Stimulated activated CD8-positive, alpha-beta memory T cell treated with anti-CD3 and anti-CD28 coated beads, Interleukin-15, amount 100 ng/mL, for 48 hours (primary cell): Measurements from ENCODE around the gene POGLUT2.
A peak's percentile ranks its signal among the peaks of the same experiment; 100 is the strongest.

Source experiments
- DNase-seq, 2 donors: peaks; one replicate each; pipeline ENCODE4 v3.0.0-alpha.2; 2020; ENCODE audit warnings: low read depth in 2 of 2

The POGLUT2 gene

DNA sequence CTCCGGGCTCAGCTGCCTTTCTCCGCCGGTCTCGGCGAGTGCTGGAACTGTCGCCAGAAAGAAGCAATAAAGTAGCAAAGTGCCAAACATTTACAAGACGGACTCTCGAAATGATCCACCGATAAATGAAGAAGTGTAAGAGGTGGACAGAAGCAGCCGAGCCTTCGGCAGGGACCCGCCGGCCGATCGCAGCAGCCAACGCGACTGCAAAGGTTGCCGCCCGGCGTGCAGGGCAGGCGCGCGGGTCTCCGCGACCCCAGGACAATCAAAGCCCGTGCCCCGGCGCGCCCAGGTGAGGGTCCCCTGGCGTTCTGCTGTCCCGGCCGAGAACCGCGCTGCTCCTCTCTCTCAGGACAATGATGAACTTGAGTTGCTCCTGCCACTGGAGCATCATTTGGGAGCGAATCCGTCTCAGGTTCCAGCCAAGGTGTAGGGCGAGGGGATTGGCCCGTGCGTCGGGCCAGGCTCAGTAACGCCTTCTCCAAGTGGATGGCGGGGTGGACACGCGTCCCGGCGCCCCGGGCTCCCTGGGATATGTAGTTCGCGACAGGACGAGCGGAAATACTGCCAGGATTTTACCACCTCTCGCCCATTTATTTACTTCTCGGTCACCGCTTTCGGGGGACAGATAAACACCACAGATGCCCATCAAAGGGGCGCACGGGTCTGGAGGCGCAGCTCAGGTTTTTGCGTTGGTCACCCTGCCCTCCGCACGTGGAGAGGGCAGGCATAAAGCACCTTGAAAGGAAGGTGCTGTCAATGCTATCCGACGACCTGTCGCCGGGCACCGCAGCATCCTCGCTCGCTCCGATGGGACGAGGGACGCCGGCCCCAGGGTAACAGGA is at the start of gene POGLUT2, which contains the start of gene BIVM:
Gene POGLUT2 (minus strand): TSS at position 396 of the 845 bp plus-strand sequence. CDS start 306 bp downstream, at position 90.
Gene BIVM (plus strand): TSS at position 539 of the 845 bp plus-strand sequence. CDS start 8,149 bp downstream, outside the sequence.
- peak; percentile 80 to 81 for DNase-seq

DNA sequence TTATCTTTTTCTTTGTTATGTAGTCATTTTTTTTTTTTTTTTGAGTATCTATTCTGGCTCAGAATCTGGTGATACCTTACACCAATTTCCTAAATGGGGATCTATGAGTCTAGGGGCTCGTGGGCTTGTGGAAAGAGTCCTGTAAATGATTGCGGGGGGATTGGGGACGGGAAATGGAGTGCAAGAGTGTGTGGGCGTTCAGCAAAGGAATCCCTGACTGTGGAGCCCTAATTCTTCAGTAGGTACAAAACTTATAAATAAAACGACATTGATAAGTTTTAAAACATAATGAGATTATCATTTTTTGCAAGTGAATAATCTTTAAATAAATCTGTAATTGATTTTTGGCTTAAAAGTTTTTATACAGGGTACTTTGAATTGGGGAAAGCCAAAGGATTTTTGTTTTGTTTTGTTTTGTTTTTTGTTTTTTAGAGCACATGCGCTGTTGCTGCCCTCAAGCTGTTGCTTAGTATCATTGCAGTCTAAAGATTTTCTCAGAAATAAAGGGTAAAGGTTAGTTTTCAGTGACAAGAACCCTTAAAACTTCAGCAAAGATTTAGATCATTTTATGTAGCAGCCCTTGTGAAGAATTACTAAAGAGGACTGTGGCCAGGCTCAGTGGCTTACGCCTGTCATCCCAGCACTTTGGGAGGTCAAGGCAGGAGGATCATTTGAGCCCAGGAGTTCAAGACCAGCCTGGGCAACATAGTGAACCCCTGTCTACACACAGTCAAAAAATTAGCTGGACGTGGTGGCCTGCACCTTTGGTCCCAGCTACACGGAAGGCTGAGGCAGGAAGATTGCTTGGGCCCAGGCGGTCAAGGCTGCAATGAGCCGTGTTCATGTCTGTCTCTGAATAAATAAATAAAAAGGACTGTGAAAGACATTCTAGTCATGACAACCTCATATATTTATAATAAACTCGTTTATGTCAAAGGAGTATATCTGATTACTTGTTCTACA is 48.8 kb upstream of the POGLUT2 start:
- no peak for DNase-seq

DNA sequence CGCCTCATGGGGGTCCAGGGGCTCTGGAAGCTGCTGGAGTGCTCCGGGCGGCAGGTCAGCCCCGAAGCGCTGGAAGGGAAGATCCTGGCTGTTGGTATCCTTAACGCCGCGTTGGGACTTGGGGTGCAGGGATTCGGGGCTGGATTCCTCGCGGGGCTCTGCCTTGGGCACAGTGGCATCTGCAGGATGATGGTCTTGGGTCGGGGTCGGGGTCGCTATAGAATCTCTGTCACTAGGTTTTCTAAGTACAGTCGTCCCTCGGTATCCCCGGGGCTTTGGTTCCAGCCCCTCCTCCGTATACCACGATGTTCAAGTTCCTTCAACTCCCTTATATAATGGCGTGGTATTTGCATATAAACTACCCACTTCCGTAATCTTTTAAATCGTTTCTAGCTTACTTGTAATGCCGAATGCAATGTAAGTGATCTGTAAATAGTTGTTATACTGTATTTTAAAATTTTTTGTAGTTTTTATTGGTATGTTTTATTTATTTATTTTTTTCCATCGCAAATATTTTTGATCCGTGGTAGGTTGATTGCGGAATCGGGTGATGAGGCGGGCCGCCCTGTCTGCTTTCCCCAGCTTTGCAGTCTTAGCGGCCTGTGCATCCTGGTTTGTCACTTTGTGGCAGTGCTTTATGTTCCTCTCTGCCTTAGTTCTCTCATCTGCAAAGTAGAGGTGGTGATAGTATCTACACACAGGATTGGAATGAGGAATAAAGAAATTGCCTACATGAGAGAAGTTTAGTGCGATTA is 47.7 kb upstream of the POGLUT2 start:
- DNase-seq, result peak in 1 of 2 donors; percentile 27

DNA sequence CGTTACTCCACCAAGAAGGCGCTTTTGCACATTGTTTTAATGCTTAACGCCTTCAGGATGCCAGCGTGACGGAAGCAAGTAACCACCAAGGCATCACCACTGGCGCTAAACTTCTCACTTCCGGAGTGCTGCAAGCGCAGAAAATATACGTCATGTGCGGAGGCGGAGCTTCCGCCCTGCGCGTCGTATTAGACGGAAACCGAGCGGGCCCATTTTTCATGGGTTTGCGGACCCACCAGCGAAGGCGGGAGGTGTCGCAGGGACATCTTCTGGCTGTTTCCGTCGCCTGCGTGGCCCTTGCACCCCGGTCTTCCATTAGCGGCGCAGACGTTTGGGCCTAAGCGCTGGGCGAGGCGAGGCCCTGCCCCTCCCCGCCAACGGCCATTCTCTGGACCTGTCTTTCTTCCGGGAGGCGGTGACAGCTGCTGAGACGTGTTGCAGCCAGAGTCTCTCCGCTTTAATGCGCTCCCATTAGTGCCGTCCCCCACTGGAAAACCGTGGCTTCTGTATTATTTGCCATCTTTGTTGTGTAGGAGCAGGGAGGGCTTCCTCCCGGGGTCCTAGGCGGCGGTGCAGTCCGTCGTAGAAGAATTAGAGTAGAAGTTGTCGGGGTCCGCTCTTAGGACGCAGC is 47.0 kb upstream of the POGLUT2 start, which contains the start of gene ERCC5:
Gene ERCC5 (plus strand): TSS at position 403 of the 631 bp plus-strand sequence. CDS start 235 bp downstream, outside the sequence.
- DNase-seq, result peak; percentile 90 to 92

DNA sequence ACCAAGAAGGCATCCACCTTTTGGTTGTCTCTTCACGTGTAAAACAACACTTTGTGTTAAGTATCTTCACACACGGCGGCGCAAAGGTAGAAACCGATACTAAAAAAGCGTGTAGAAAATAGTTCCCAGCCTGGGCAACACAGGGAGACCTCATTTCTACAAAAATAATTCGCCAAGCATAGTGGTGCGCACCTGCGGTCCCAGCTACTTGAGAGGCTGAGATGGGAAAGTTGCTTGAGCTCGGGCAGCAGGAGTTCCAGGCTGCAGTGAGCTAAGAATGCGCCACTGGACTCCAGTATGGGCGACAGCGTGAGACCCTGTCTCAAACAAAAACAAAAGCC is 46.5 kb upstream of the POGLUT2 start:
- DNase-seq, result no peak

DNA sequence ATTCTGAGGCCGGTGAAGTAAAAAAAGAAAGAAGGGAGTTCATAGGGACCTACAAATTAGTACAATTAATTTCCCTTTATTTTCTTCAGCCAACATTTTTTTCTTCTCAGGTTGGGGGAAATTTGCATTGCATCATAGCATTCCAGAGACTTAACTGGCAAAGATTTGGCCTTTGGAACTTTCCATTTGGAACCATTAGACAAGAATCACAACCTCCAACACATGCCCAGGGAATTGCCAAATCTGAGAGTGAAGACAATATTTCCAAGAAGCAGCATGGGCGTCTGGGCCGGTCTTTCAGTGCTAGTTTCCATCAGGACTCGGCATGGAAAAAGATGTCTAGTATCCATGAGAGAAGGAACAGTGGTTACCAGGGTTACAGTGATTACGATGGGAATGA is 40.7 kb upstream of the POGLUT2 start:
- no peak for DNase-seq

DNA sequence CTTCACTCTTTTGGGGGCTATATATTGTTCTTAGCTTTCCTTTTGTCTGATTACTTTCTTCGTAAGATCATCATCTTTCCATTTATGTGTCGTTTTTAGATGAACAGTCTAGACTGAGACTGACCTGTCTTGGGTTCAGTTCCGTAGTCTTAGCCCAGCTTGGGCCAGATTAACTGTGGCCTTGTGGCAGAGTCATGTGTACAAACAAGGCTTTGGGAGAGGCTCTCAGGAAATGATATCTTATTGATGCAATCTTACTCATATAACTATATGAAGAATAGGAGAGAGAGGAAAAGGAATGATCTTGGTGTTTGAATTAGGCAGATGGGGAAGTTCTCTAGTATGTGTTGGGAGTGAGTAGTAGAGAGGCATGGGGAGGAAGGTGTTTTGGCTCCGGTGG is 40.2 kb upstream of the POGLUT2 start:
- no peak for DNase-seq

DNA sequence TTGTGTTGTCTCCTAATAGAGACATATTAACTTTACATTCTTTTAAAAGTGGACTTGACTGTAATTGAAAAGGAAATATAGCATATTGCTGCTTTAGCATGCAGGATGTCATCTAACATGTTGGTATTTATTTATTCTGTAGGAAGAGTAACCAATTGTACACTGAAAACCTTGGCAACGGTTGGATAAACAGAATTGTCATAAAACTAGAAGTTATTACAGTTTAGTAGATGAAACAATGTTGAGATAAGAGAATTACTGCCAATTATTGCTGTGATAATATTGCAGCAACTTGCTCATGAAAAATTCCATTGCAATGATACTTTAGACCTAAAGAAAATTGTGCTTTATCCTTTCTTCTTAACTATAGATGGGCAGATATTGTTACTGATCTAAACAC is 39.5 kb upstream of the POGLUT2 start:
- DNase-seq, result no peak

DNA sequence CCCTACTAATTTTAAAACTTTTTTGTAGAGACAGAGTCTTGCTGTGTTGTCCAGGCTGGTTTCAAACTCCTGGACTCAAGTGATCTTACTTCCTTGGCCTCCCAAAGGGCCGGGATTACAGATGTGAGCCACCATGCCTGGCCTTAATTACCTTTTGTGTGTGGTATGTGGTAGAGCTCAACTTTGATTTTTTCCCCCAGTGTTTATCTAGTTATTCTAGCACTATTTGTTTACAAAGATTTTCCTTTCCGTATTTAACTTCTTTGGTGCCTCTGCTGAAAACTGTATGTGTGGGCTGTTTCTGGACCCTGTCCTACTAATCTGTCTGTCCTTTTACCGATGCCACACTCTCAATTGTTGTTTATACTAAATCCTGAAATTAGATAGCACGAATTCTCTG is 37.7 kb upstream of the POGLUT2 start:
- DNase-seq, result no peak

DNA sequence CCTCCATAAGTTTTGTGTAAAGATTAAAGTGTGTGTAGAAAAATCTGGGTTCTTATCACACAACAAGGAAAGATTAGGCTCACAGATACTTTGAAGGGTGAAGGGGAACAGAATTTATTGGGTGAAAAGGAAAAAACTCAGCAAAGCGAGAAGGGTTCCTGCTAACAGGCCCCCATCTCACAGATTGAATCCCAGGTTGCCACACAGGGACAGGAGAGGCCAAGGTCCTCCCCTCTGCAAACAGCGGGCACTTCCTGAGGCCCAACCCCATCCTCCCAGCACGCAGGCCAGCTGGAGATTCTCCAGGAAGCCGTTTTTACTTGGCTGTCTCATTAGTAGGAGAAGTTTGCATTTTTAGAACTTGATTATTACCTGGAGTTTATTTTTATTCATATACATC is 31.9 kb upstream of the POGLUT2 start:
- DNase-seq, result no peak

DNA sequence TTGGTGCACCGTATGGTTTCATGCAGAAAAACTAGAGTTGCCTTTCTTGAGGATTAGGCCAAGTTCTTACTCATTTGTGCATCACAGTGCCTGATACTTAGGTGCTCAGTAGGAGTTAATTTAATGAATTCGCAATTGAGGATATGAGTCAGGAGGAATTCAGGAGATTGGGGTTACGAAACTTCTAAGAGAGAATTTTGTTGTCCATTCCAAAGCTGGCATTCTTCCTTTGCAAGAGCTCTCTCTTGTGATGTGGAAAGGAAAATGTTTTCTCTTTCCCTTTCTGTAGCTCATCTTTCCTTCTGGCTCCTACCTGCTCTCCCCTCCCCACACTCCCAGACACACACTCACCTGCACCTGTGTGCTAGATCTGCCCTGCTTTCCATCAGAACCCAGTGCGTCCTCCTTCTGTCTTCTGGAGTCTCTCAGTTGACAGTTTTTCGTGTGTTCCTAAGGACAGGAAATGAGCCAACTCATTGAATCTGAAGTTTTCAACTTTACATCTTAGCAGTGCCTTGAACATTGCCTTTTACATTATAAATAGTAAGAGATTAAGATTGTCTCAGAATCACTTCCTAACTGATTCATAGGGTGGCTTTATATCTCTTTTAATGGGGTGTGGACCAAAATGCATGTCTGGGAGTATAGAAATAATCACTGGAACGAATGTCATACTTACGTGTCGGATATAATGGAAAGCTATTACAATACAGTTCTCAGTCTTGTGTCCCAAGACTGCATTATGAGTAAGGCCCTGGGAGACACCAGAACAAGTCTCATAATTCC is 27.3 kb upstream of the POGLUT2 start:
- DNase-seq, result no peak

DNA sequence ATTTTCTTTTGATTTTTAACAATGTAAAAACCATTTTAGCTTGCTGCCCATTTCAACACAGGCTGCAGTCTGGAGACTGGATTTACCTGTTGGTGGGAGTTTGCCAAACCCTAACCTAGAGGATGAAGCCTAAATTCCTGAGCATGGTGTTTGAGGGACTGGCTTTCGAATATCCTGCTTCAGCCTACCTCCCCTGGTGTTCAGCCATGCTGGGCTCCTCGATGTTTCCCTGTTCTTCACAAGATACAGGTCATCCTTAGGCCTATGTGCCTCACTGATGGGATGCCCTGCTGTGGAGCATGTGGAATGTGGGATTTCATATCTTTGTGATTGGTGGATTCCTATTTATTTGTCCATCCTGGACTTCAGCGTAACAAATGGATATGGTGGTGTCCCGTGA is 26.6 kb upstream of the POGLUT2 start:
- DNase-seq, result no peak

DNA sequence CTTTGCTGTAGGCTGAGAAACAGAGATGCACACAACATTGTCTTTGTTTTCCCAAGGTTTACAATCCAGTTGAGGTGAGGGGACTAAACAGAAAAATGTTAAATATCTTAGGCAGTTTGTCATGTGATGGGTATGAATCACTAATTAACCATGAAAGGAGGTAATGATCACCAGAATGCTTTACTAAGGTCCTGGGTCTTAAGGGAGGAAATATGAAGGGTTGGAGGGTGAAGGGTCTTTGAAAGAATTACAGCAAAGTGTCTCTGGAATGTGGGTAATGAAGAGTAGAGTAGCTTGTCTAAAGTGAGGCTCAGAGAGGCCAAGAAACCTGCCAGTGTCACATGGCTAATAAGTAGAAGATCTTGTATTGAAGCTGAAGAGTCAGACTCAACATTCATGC is 19.1 kb upstream of the POGLUT2 start:
- DNase-seq, result no peak

DNA sequence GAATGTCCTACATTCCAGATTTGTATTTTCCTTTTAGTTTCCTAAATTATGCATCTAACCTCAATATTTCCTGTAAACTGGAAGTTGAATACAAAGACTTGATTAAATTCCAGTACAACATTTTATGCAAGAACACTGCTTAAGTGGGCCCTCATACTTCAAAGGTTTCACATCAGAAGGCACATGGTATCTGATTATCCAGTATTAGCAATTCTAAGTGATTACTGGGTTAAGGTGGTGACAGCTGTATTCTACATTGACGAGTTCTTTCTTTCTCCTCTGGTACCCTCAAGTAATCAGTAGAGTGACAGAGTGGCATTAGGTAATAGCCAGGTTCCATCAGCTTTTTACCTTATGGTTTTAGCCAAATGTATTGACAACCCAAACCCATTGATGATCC is 18.5 kb upstream of the POGLUT2 start:
- no peak for DNase-seq

DNA sequence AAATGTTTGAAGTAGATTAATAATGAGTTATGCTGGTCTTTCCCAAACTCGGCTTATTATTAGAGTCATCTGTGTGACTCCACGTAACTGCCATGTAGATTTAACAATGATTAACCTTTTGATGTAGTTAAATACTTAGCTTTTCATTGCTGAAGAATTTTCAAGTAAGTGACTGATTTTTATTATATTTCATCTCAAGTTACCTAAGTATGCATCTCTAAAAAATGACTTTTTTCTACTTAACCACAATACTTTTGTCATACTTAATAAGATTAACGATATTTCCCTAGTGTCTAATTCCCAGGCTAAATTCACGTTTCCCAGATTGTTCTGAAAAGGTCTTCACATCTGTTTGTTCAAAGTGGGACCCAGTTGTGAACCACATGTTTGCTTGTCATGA is 17.9 kb upstream of the POGLUT2 start:
- DNase-seq, result no peak

DNA sequence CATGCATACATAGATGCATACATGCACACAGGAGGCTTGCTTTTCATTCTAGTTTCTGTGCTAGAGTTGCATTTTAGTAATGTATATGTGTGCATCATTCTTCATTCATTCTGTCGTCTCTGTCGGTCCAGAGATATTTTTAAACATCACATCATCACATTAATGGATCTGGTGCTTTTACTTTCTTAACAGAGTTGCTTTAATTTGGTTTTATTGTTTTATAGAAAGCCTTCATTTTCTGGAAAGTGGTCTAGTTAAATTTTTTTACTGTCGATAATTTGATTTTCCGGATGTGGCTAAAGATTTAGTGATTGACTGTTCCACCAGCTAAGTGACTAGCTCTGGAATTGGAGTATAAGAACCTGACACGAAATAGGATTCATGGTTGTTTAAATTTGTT is 17.0 kb upstream of the POGLUT2 start:
- no peak for DNase-seq

DNA sequence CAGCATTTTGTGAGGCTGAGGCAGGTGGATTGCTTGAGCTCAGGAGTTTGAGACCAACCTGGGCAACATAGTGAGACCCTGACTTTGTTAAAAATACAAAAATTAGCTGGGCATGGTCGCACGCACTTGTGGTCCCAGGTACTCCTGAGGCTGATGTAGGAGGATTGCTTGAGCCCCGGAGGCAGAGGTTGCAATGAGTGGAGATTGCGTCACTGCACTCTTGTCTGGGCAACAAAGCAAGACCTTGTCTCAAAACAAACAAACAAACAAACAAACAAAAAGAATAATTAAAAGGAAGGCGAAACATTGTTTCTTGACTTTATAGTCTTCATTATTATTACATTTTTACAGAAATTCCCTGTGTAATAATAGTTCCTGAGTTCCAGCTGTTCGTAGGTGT is 16.0 kb upstream of the POGLUT2 start:
- no peak for DNase-seq

DNA sequence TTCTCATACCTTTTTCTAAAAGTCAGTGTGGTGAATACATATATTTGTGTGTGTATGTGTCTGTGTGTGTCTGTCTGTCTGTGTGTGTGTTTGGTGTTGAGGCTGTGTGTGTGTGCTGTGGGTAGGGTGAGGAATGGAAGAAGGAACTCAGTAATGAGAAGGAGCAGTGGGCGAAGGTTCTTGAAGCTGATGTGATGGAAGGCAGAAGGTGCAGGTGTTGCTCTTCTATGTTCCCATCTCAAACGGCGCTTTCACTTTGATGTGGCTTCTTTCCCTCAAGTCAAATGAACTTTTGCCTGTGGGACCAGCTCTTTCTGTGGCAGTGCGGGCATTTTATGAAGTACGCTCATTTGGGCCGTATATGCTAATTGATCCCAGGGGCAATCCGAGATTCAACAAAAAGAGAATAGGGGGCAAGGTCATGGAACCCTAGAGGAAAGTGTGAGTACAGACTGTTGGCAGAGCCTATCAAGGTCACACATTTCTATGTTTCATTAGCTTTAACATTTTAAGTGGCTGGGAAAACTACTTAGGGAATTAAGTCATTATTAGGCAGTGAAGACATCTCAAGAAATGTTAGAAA is 15.3 kb upstream of the POGLUT2 start:
- no peak for DNase-seq

DNA sequence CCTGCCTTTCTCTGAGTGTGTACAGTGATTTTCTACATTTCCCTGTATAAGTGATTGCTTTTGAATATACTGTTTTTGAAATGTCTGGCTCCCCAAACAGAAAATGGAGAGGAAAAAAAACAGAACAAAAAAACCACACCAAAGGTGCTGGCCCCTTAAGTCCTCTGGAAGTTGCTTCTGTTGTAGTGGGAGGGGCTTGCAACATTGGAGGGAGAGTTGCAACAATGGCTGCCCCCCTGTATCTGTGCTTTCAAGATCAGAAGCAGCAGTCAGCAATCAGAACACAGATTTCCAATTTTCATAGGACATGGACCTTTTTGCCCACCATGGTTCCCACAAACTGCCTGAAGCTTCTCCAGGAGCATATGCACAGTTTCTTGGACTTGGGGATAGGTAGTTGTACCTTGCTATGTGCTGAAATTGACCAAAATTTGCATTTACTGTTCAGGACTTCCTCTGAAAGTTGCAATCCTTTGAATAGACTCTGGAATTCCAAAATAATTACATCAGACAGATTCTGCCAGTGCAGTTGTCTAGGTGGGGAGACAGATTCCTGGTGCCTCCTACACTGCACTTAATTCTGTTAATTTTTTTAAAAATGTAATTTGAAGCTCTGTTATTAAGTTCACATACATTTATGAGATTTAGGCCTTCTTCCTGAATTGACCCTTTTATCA is 14.0 kb upstream of the POGLUT2 start:
- no peak for DNase-seq

DNA sequence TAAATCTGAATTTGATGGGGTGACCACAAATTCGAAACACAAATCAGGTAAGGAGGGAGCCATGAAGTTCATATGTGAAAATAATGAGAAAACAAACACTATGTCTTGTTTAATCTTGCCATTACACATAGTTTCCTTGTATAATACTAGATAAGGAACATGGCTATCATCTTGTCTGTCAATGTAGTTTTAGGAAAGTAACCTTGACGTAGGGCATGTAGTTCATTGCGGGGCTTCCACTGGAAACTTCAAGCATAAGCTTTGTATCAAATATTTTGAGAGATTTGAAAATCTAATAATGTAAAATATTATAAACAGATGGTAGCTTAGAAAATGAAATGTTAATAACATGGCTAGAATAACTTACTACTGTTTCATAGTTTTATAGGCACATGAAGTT is 8.9 kb upstream of the POGLUT2 start:
- DNase-seq, result no peak
